EH (cell line): Measurements from ENCODE around the gene EXOC3L1.

ENCODE experiments used
- DNase-seq: peaks from one replicate; pipeline ENCODE4 v3.0.0-alpha.2; 2015; ENCODE audit warnings: low read depth

EXOC3L1 gene

DNA sequence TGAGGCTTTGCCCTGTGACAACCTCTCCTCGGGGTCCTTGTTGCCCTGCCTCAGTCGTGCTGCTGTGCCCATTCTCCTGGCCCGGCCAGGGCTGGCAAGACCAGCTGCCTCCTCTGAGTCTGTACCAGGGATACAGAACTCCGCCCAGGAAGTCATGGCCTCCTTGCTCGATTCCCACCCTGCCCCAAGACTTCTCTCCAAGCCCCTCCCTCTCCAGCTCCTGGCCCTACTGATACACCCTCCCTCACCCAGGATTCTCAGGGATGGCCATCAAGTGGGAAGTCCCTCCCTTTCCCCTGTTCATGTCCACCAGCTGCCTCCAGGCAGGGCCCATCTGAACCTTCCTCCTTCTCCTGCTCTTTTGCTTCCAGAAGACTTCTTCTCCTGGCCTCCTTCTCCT, 25.8 kb upstream of the EXOC3L1 start:
- peak; percentile 31 for DNase-seq

DNA sequence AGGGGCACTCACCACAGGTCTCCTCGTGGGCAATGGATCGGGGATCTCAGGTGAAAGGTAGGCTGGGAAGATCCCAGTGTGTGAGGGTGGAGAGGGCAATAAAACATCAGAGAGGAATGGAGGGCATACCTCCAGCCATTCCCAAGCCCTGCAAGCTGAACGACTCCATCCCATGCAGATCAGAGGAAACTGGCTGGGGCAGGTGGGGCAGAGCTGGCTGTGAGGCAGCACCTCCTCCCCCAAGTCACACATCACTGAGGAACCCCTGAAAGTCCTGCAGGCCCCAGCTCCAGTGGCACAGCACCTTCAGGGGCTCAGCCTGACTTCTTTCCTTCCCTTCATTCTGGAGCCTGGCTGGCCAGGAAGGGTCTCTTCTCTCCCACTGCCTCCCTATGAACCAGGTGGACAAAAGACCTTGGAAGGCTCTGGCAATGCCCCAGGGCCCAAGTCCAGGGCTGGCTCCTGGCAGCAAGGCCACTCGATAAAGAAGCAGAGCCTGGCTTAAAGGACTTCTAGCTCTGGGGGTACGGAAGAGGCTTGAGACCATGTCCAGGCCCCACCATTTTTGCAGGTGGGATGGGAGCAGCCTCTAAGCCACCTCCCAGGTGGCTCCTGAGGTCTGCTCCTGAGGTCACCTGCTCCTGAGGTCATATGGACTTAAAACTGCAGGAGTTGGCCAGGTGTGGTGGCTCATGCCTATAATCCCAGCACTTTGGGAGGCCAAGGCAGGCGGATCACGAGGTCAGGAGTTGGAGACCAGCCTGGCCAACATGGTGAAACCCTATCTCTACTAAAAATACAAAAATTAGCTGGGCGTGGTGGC, 23.5 kb upstream of the EXOC3L1 start:
- DNase-seq, result no peak

DNA sequence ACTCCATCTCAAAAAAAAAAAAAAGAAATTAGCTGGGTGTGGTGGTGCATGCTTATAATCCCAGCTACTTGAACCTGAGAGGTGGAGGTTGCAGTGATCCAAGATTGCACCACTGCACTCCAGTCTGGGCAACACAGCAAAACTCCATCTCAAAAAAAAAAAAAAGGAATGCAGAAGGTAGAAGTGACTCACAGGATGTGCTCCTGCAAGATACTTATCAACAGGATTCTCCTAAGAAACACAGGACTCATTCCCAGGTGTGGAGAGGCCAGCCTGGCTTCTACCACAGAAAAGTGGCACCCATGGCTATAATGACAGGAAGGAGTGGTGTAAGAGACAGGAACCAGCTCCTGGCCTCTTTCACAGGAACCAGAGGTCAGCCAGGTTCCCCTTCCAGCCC, 22.8 kb upstream of the EXOC3L1 start:
- DNase-seq, result no peak

DNA sequence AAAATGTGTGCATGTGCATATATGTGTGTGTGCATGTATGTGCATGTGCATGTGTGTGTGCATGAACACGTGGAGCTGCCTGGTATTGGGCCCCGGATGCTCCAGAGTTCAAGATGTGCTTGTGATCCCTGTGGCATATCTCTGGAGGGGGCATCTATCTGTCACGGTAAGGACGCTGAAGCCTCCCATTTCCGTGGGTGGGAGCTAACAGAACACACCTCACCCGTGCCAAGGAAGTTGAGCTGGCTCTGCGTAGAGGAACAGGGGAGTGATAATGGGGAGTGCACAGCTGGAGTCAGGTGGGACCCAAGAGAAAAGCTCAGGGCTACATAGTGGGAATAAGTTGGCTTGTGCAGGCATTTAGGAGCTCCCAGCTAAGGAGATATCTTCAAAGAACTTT, 21.7 kb upstream of the EXOC3L1 start:
- DNase-seq, result no peak

DNA sequence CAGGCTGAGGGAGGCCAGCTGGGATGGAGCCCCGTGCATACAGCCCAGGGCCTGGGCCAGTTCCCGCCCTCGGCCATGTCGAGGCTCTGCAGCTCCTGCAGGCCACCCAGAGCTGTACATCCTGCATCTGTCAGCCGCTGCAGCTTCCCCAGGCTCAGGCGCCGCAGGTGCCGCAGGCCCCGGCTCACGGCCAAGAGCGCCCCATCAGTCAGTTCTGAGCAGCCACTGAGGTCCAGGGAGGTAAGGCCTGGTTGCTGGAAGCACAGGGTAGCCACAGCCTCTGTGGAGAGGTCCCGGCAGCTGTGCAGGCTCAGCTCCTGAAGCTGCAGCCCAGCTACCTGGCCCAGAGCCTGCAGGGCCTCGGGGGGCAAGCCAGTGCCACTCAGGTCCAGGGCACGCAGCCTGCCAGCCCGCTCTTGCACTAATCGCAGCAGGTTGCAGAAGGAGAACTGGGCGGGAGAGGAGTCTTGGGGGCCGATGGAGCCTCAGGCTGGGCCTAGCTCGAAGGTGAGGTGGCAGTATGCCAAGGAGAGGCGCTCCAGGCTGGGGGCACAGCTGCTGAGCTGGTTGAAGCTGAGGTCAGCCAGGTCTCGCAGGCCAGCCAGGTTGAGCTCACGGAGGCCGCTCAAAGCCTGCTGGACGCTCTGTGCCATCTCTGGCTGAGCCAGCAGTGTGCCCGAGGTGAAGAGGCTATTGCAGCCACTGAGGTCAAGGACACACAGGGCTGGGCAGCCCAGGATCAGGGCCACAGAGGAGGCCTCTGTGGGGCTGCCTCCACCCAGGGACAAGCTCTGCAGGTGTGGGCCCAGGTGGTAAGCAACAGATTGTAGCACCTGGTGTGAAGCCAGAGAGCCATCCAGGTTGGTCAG, 20.4 kb upstream of the EXOC3L1 start:
- DNase-seq, result no peak

DNA sequence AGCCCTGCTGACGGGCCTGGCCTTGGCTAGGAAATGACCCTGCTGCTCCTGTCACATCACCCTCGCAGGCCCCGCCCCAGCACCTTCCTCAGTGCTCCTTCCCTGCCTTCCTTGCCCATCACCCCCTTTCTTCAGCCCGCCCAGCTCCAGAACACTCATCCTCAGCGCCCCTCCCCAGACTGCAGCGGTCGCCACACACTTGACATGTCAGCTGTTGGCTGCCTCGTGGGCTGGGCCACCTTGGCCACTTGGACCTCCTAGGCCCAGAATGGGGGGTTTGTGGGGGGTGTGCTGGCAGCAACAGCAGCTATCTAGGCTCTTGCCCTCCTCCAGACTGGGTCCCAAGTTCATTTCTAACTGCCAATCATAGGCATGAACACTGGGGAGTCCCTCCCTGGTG, 19.6 kb upstream of the EXOC3L1 start:
- DNase-seq, result no peak

DNA sequence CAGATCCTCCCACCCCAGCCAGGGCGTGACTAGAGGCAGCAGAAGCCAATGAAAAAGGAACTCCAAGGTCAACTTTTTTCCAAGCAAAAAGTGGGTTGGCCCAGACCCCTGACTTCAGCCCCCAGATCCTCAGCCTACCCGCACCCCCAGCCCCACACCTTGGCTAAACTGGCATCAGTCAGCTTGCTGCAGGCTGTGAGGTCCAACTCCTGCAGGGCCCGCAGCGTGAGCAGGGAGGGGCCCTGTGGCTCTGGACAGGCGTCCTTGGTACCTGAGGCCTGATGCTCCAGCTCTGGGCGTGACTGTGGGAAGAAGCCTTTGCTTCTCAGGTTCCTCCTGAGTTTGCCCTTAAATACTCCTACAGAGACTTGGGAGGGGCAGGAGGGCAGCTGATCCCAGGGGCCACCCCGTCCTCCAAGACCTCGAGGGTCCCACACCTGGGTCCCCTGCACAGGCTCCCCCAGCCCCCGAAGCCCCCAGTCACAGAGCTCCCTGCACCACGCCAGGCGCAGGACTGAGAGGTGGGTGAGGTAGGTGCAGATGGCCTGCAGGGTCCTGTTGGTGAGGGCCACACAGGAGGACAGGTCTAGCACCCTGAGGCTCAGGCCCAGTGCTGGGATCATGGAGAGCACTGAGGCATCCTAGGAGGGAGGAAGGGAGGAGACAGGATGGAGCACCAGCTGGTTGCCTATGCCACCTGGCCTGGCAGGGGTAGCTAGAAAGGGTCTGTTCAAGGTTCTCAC, 18.4 kb upstream of the EXOC3L1 start:
- DNase-seq, result no peak

DNA sequence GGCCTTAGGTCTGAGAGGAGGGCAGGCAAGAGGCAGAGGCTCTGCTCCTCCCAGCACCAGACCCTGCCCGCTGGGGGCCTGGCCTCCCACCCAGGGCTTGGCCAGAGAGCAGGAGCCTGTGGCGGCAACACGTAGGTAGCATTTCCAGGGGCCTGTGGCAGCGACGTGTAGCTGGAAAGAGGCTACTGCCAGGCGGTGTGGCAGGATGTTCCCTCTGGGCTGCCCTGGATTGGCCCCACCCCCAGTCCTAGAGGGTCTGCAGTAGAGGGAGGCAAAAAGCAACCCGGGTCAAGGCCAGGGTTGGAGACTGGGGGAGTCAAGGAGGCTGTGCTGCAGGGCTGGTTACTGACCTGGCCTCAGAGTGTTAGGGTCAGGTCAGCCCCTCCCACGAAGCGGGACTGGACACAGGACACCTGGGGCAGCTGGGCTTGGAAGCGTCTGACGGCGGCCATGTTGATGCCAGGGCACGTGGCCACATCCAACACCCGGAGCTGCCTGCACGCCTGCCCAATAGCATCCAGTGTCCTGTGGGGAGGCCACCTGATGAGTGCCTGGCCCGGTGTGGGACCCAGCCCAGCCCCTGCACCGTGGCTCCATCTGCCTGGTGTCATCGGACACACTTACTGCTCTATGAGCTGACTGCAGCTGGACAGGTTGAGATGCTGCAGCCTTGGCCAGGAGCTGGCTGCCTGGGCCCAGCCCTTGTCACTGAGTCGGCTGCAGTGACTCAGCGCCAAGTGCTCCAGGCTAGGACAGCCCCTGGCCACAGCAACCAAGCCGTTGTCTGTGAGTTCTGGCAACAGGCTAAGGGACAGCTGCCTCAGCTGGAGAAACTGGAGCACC, 17.5 kb upstream of the EXOC3L1 start:
- DNase-seq, result peak; percentile 81

DNA sequence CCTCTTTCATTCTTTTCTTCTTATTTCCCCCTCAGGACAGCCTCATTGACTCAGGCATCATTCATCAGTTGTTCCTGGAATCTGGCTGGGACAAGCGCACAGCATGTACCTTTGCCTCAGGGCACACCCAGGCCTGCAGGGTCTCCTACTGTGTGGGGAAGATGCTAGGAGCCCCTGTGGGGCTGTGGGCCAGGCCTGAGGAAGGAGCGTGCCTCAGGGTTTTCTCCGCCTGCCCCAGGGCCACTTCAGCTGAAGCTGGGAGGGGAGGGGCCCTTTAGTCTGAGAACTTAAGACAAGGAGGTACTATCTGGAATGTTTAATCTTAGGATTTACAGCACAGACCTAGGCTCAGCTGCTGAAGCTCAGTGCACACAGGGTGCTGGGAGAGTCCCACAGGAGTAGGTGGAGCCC, 16.9 kb upstream of the EXOC3L1 start:
- DNase-seq, result no peak

DNA sequence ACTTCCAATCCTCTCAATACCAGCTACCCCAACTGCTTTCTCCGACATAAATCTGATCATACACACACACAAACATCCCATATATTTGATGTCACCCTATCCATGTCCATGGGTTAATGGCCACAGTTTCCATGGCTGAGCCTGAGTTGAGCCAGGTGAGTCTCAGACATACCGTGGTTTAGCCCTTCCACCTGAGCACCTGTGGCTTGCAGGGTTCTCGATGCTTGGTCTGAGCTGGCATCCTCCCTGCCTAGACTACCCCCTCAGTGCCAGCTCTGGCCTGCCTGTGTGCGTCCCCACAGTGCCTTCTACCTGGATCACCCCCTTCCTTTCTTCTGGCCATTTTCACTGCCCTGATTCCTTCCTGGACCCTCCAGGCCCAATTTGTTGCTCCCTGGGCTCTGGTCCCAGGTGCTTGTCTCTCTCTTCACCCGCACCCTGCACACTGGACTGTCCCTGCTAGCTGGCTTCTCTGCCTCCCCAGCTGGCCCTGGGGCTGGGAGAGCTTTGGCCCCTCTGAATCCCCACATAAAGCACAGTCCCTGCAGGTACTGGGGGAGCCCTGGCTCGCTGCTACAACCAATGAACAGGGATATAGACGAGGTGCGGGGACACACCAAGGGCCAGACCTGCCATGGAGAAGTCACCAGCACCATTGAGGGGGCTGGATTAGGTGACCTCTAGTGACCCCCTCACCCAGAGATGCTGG, 16.3 kb upstream of the EXOC3L1 start:
- DNase-seq, result no peak

DNA sequence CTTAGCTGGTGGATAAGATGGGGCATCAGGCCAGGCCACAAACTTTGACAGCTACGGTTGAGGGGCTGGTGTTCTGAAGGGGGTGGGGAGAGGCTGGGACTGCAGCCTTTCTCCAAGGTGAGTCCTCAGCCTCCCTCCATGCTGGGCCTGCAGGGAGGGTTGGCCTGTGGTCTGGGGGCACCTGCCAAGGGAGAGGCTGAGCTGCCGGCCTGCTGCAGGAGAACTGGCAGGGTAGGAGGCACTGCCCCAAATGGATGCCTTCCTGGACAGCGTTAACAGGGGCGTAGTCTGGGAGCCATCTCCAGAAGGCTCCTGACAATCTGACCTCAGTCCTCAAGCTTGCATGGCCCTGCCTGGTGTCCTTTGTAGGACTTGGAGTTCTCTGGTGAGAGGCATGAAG, 14.1 kb upstream of the EXOC3L1 start:
- DNase-seq, result no peak

DNA sequence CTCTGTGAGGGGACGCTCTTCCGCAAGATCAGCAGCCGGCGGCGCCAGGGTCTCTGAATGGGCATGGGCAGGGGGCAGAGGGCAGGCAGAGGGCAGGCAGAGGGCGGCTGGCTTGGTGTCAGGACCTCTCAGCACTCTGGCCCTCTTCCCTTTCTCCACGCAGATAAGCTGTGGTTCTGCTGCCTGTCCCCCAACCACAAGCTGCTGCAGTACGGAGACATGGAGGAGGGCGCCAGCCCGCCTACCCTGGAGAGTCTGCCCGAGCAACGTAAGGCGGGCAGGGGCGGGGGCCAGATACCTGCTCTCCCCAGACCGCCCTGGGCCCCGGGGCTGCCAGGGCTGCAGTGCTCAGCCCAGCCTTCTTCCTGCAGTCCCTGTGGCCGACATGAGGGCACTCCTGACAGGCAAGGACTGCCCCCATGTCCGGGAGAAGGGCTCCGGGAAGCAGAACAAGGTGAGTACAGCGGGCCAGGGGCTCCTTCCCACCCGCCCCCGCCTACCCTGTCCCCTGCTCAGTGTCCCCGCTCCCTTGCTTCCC, 13.1 kb upstream of the EXOC3L1 start:
- no peak for DNase-seq

DNA sequence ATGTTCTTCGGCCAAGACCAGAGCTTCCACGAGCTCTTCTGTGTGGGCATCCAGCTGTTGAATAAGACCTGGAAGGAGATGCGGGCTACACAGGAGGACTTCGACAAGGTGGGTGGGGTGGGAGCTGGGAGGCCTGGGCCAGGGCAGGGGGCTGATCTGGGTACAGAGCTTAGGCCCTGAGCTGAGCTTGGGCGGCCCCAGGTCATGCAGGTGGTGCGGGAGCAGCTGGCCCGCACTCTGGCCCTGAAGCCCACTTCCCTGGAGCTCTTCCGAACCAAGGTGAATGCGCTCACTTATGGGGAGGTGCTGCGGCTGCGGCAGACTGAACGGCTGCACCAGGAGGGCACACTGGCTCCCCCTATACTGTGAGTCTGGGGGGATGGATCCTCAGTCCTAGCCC, 12.5 kb upstream of the EXOC3L1 start:
- DNase-seq, result no peak

DNA sequence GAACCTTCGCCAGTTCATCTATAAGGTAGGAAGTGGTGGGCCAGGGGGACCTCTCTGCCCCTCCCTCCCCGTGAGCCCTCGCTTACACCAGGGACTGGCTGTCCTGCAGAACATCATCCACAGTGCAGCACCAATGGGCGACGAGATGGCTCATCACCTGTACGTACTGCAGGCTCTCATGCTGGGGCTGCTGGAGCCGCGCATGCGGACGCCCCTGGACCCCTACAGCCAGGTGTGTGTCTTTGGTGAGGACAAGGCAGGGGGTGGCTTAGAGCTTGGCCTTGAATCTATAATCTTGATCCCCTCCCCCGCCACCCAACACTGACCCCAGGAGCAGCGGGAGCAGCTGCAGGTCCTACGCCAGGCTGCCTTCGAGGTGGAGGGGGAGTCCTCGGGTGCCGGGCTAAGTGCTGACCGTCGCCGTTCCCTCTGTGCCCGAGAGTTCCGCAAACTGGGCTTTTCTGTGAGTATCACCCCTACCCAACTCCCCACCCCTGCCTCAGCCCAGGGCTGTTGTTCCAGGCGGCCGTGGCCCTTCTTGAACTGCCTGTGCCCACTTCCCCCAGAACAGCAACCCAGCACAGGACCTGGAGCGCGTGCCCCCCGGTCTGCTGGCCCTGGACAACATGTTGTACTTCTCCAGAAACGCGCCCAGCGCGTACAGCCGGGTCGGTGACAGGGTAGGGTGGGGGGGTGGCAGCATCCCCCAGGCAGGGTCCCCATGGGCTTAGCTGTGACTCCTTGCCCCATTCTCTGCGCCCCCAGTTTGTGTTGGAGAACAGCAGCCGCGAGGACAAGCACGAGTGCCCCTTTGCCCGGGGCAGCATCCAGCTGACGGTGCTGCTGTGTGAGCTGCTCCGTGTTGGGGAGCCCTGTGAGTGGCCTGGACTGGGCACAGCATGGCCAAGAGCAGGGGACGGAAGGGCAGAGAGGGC, 11.7 kb upstream of the EXOC3L1 start:
- DNase-seq, result no peak

DNA sequence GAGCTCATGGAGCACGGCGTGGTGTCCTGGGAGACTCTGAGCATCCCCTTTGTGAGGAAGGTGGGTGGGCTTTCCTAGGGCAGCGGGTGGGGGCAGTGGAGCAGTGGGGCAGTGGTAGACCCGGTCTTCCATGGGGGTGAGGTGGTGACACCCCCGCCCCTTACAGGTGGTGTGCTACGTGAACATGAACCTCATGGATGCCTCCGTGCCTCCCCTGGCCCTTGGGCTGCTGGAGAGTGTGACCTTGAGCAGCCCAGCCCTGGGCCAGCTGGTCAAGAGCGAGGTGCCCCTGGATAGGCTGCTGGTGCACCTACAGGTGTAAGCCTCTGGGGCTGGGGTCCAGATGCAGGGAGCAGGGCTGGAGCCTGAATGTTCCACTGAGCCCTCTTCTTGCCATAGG, 10.6 kb upstream of the EXOC3L1 start:
- no peak for DNase-seq

DNA sequence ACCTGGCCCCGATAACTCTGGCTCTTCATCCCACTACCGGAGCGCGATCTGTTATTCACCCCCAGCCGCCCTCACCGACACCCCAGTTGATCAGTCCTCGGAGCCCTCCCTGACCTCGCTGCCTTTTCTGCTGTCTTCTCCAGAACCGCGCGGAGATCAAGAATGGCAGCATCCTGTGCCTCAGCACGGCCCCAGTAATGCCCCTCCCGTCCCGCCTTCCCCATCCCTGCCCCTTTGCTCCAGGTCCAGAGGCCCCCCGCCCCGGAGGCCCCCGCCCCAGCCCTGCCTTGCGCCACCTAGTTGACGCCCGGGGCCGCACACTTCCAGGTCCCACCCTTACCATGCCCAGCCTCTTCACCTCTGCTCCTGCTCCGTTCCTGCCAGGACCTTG, 9.9 kb upstream of the EXOC3L1 start:
- DNase-seq, result no peak

DNA sequence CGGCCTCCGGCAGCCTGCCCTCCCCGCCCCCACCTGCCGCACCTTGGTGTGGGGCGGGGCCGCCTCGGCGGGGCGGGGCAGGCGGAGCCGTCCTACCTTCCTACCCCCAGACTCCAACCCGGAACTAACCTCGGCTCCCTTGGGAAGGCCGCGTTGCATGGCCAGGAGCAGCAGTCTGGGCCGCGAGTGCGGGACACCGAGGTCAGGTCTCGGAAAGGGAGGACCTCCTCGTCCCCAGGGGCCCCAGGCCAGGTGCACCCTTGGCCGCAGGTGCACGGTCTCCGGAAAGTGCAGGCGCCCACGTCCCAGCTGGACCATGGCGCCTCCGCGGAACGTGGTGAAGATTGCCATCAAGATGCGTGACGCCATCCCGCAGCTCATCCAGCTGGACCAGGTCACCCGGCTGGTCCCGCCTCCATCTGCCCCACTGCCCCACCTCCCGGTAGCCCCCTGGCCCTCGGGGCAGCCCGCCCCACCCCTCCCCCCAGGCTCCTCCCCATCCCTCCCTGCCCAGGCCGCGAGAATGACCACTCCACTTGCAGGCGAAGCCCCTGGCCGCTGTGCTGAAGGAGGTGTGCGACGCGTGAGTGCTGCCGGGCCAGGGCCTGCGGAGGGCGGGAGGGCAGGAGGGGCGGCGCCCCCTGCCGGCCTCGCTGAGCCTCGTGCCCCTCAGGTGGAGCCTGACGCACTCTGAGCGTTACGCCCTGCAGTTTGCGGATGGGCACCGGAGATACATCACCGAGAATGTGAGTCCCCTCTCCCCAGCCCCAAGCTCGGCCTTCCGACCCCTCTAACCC, 9.3 kb upstream of the EXOC3L1 start, which contains the start of gene ELMO3:
Gene ELMO3, plus strand, starts transcription at position 121 of the 797 bp plus-strand sequence. Its CDS starts 196 bp downstream, at position 317.
- no peak for DNase-seq

DNA sequence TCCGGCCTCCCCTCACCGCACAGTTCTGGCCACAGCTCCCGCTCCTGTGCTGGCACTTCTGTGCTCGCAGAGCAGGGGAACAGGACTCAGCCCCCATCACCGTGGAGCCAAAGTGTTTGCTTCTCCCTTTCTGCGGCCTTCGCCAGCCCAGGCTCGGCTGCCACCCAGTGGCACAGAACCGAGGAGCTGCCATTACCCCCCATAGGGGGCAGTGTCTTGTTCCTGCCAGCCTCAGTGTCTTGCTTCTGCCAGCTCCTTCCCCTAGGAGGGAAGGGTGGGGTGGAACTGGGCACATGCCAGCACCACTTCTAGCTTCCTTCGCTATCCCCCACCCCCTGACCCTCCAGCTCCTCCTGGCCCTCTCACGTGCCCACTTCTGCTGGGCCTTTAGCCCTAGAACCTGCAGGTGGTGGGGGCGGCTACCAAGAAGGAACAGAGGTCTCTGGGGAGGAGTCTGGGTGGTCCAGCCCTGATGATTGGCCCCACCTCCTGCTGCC, 8.3 kb upstream of the EXOC3L1 start:
- DNase-seq, result peak; percentile 44
